ENCODE results near the gene VPS51. TPM values are rescaled to one million over a fixed set of nuclear protein-coding genes. Genes with fewer than 3 reads are reported as not detected.
A peak's percentile ranks its signal among the peaks of the same experiment; 100 is the strongest.

Gene VPS51
- total and polyA plus RNA-seq, 10 of the 15 experiments (the other 5 are each of a cell fraction or from before 2014, with no cell fraction given): 1.5 to 279 (median 53.2) TPM

DNA sequence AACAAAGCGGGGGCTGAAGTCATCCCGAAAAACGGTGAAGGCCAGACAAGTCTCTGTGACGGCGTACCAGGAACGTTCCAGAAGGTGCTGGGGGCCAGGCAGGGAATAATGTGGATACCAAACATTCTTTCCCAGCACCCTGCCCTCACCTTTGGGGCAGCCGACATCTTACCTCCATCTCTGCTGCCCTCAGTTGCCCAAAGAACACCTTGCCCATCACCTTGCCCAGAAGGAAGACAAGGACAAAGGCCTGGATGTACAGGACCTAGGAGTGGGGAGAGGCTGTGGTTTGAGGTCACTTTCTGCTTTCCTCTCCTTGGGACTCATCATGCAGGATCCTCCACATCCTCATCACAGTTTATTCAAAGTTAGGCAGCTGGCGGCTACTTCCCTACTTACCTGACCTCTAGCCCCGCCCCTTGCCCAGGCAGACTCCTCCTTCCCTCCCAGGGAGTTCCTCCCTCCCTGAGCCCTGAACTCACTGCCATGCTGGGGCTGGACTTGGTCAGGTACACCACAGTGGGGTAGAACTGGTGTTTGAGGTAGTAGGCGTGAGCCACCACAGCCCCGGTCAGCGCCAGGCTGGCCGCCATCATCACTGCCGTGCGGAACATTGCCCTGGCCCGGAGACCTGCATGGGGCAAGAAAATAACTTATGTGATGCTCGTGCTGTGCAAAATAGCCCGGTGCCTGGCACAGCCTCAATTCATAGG is 37.1 kb downstream of the VPS51 start (continued):
- no peak for TF ChIP-seq ZBTB11 (CRISPR knock-in tag; IDR thresholded peaks at IDR 0.05)
- TF ChIP-seq, protein P1, sequence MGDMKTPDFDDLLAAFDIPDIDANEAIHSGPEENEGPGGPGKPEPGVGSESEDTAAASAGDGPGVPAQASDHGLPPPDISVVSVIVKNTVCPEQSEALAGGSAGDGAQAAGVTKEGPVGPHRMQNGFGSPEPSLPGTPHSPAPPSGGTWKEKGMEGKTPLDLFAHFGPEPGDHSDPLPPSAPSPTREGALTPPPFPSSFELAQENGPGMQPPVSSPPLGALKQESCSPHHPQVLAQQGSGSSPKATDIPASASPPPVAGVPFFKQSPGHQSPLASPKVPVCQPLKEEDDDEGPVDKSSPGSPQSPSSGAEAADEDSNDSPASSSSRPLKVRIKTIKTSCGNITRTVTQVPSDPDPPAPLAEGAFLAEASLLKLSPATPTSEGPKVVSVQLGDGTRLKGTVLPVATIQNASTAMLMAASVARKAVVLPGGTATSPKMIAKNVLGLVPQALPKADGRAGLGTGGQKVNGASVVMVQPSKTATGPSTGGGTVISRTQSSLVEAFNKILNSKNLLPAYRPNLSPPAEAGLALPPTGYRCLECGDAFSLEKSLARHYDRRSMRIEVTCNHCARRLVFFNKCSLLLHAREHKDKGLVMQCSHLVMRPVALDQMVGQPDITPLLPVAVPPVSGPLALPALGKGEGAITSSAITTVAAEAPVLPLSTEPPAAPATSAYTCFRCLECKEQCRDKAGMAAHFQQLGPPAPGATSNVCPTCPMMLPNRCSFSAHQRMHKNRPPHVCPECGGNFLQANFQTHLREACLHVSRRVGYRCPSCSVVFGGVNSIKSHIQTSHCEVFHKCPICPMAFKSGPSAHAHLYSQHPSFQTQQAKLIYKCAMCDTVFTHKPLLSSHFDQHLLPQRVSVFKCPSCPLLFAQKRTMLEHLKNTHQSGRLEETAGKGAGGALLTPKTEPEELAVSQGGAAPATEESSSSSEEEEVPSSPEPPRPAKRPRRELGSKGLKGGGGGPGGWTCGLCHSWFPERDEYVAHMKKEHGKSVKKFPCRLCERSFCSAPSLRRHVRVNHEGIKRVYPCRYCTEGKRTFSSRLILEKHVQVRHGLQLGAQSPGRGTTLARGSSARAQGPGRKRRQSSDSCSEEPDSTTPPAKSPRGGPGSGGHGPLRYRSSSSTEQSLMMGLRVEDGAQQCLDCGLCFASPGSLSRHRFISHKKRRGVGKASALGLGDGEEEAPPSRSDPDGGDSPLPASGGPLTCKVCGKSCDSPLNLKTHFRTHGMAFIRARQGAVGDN (IDR thresholded peaks at IDR 0.05): no peak
- TF ChIP-seq DPF2 (IDR thresholded peaks at IDR 0.05): no peak
- TF ChIP-seq POLR2A (IDR thresholded peaks at IDR 0.05; ENCODE audit: low read depth, low read length): peak; percentile 74; the same call in 1 of the 2 replicates
- TF ChIP-seq FOXM1 (IDR thresholded peaks at IDR 0.05; ENCODE audit: low read depth, low read length): no peak
- peak; percentile 60; the same call in 1 of the 2 replicates for TF ChIP-seq SPI1 (IDR thresholded peaks at IDR 0.05; ENCODE audit: borderline replicate concordance, insufficient read depth, low read depth, low read length)
- TF ChIP-seq ZZZ3 (IDR thresholded peaks at IDR 0.05; ENCODE audit: control insufficient read depth, insufficient read length, low read depth): no peak
- TF ChIP-seq SP1 (IDR thresholded peaks at IDR 0.05; ENCODE audit: low read depth, low read length): no peak
- no peak for TF ChIP-seq SRF (IDR thresholded peaks at IDR 0.05; ENCODE audit: low read depth in 2 of 2, low read length in 2 of 2)
- no peak for TF ChIP-seq NR2C2 (IDR thresholded peaks at IDR 0.05; ENCODE audit: borderline replicate concordance, control insufficient read depth, insufficient read length, low read depth)
- no peak for TF ChIP-seq HCFC1 (IDR thresholded peaks at IDR 0.05; ENCODE audit: low read length)
- 0 out of 2 replicates have a peak, but pooled peaks have one; percentile 24 for TF ChIP-seq HDGF (IDR thresholded peaks at IDR 0.05)
- no peak for TF ChIP-seq STAT3 (IDR thresholded peaks at IDR 0.05; ENCODE audit: low read depth, low read length)
- no peak for TF ChIP-seq KAT2A (conservative IDR thresholded peaks at IDR 0.05; ENCODE audit: control insufficient read depth, low read depth, low read length)
- TF ChIP-seq ESRRA (IDR thresholded peaks at IDR 0.05; ENCODE audit: low read length): no peak
- TF ChIP-seq YBX1 (IDR thresholded peaks at IDR 0.05): no peak
- TF ChIP-seq HDAC2 (IDR thresholded peaks at IDR 0.05): no peak
- no peak for TF ChIP-seq TBL1XR1 (IDR thresholded peaks at IDR 0.05; ENCODE audit: low read depth, low read length)
- TF ChIP-seq PAX5 (IDR thresholded peaks at IDR 0.05; ENCODE audit: borderline replicate concordance, low read depth, low read length): no peak
- no peak for TF ChIP-seq JUNB (IDR thresholded peaks at IDR 0.05)
- TF ChIP-seq SMARCA5 (IDR thresholded peaks at IDR 0.05): no peak

All from GM12878 (cell line).